PFSK-1 (cell line): Measurements from ENCODE around the gene BCAP31.

Source experiments
- REST ChIP-seq, 2 experiments: IDR thresholded peaks; 2 replicates each; pipeline versions ENCODE4 v1.6.1 to v1.8.0; 2011 to 2012; ENCODE audit warnings: low read depth in 2 of 2, low read length in 2 of 2, control low read depth in 1 of 2, inconsistent platforms in 1 of 2, mild to moderate bottlenecking in 1 of 2, moderate library complexity in 1 of 2; ENCODE audit not compliant: insufficient read depth in 1 of 2
- SIN3A ChIP-seq: IDR thresholded peaks from 2 replicates; pipeline ENCODE4 v1.6.1; 2012; ENCODE audit warnings: mild to moderate bottlenecking, low read length, moderate library complexity, borderline replicate concordance; ENCODE audit not compliant: insufficient read depth

DNA sequence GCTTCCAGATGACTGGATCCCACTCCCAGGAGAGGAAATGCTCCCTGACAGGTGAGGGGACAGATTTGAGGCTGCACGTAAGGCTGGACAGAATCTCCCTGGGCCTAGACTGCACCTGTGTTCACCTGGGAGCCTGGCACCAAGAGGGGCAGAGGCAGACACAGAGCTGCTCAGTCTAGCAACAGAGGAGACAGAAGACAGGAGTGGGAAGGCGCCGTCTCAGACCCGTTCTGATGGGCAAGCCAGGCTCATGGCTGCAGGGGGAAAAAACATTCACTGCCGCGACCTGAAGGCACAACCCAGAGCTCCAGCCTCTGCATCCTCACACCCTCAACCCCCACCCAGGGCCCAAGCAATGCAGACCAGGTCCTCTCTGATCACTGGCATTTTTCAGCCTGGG lies 16.8 kb downstream of the BCAP31 start:
- no peak for TF ChIP-seq REST (IDR thresholded peaks at IDR 0.05; ENCODE audit: insufficient read depth in 1 of 2, low read depth in 2 of 2, low read length in 2 of 2)
- no peak for TF ChIP-seq SIN3A
